CD8-positive, alpha-beta memory T cell (primary cell): ENCODE measurements around the gene ZRSR2. TPM values are rescaled to one million over a fixed set of nuclear protein-coding genes. Genes with fewer than 3 reads are reported as not detected.
"Not testable (repeated sequence)": the region's sequence is repeated elsewhere in the genome, so short reads cannot be mapped to it uniquely, and the experiment has no call there.

Experiments used
- CTCF ChIA-PET: fragments of 350-600 bp; sonication (Branson Sonifier 250); formaldehyde crosslinking; loops from one replicate; lab custom pipeline; 2021; ENCODE audit warnings: antibody characterized with exemption; lab: Charles Lee
- POLR2A ChIA-PET: fragments of 350-600 bp; sonication (Branson Sonifier 250); formaldehyde crosslinking; loops from one replicate; lab custom pipeline; 2021; ENCODE audit warnings: antibody characterized with exemption; lab: Charles Lee
- DNase-seq, 5 donors: peaks; one replicate each; pipeline versions ENCODE4 v3.0.0 to v3.0.0-alpha.2; 2020 to 2022; ENCODE audit warnings: mixed read lengths in 1 of 5
- H3K27ac ChIP-seq: one replicate; pipeline ENCODE4 v1.7.0; 2013; ENCODE audit warnings: low read depth, mild to moderate bottlenecking, low read length, moderate library complexity
- H3K27me3 ChIP-seq: 2 replicates; pipeline ENCODE4 v1.7.0; 2013; ENCODE audit warnings: low read length, mild to moderate bottlenecking; ENCODE audit not compliant: insufficient read depth, poor library complexity, severe bottlenecking
- H3K36me3 ChIP-seq: 2 replicates; pipeline ENCODE4 v1.7.0; 2013; ENCODE audit warnings: mild to moderate bottlenecking, low read length, moderate library complexity; ENCODE audit not compliant: insufficient read depth
- H3K4me1 ChIP-seq: 2 replicates; pipeline ENCODE4 v1.7.0; 2013; ENCODE audit warnings: mild to moderate bottlenecking, low read length, moderate library complexity; ENCODE audit not compliant: insufficient read depth
- H3K4me3 ChIP-seq: 2 replicates; pipeline ENCODE4 v1.7.0; 2013; ENCODE audit warnings: mild to moderate bottlenecking, low read length
- H3K9me3 ChIP-seq: 2 replicates; pipeline ENCODE4 v1.7.0; 2013; ENCODE audit warnings: mild to moderate bottlenecking, low read length
- H3K27ac Mint-ChIP-seq, 8 donors: one replicate each; pipeline ENCODE4 v1.8.0; 2020 to 2021; ENCODE audit warnings: mixed read lengths in 8 of 8, mild to moderate bottlenecking in 6 of 8, inconsistent platforms in 3 of 8, moderate library complexity in 3 of 8
- H3K27me3 Mint-ChIP-seq, 2 donors: one replicate each; pipeline ENCODE4 v1.8.0; 2020 to 2021; ENCODE audit warnings: mixed read lengths in 2 of 2, mild to moderate bottlenecking in 1 of 2, moderate library complexity in 1 of 2
- H3K36me3 Mint-ChIP-seq, 3 donors: one replicate each; pipeline ENCODE4 v1.8.0; 2020 to 2021; ENCODE audit warnings: mixed read lengths in 3 of 3, inconsistent platforms in 1 of 3, mild to moderate bottlenecking in 1 of 3
- H3K4me1 Mint-ChIP-seq, 3 donors: one replicate each; pipeline ENCODE4 v1.8.0; 2020 to 2021; ENCODE audit warnings: mixed read lengths in 3 of 3, inconsistent platforms in 1 of 3, mild to moderate bottlenecking in 1 of 3
- H3K4me3 Mint-ChIP-seq, 7 donors: one replicate each; pipeline ENCODE4 v1.8.0; 2020 to 2021; ENCODE audit warnings: mixed read lengths in 7 of 7, mild to moderate bottlenecking in 6 of 7, moderate library complexity in 4 of 7, inconsistent platforms in 2 of 7
- H3K9me3 Mint-ChIP-seq, 5 donors: one replicate each; pipeline ENCODE4 v1.8.0; 2020 to 2022; ENCODE audit warnings: mixed read lengths in 5 of 5, mild to moderate bottlenecking in 3 of 5, moderate library complexity in 2 of 5, inconsistent platforms in 1 of 5
- polyA plus RNA-seq: library from polyadenylated mRNA; unstranded; fragments of 300-500 nt; fragmentation: Illumina TruSeq; gene quantifications from one replicate; pipeline ENCODE4 v1.2.3, GENCODE V29; 2021
- total RNA-seq, 2 experiments: library from RNA; stranded (reverse); gene quantifications; one replicate each; pipeline ENCODE4 v1.2.3, GENCODE V29; 2021

Gene ZRSR2
- total and polyA plus RNA-seq, 3 experiments from 2014 or later = 12.0 to 36.8 (median 12.4) TPM

GRCh38 chrX:15816886-15817285, 26.6 kb downstream of the ZRSR2 start:
- no peak overlapping the region for H3K27ac ChIP-seq
- peaks cover 21 to 66% (median 31%) of the 10 kb centered on the region in 3 donors for H3K36me3 Mint-ChIP-seq
- POLR2A ChIA-PET = interaction anchor here (1.1 kb wide), 1 partner anchor 79 kb away, joined by 4 read pairs; the partner anchor contains the start of gene CA5B

GRCh38 chrX:15820106-15821073, 30.1 kb downstream of the ZRSR2 start:
- Histone ChIP-seq H3K4me1 (peaks cover 20% of the 10 kb centered on the region), H3K27ac (no peak overlapping the region), H3K4me3 (no peak overlapping the region), H3K36me3 (peaks cover 19% of the 10 kb centered on the region), H3K27me3 (no peaks in the 10 kb centered on the region), H3K9me3 (no peaks in the 10 kb centered on the region)
- Mint-ChIP-seq H3K27ac (peak overlapping the region in 5 of 8 donors; percentile 18 to 87 (median 66)), H3K4me1 (peaks cover 20 to 22% (median 22%) of the 10 kb centered on the region in 3 donors), H3K36me3 (peaks cover 19 to 61% (median 23%) of the 10 kb centered on the region in 3 donors), H3K27me3 (no peaks in the 10 kb centered on the region), H3K9me3 (no peaks in the 10 kb centered on the region), H3K4me3 (no peak overlapping the region)
- CTCF ChIA-PET = interaction anchor here (1.6 kb wide), 1 partner anchor 29 kb away, joined by 3 read pairs; no protein-coding TSS in a partner anchor
- no peak for DNase-seq
- POLR2A ChIA-PET = no interaction called here

More at GRCh38 chrX:15816886-15817285, 26.6 kb downstream of the ZRSR2 start:
- CTCF ChIA-PET = no interaction called here
- no peaks in the 10 kb centered on the region for H3K9me3 ChIP-seq
- H3K36me3 ChIP-seq = peaks cover 13% of the 10 kb centered on the region
- H3K4me1 Mint-ChIP-seq = peaks cover 33 to 41% (median 37%) of the 10 kb centered on the region in 3 donors
- H3K4me3 ChIP-seq = no peak overlapping the region
- H3K4me3 Mint-ChIP-seq = peak overlapping the region in 6 of 7 donors; percentile 39 to 78 (median 64)
- H3K27ac Mint-ChIP-seq = peak overlapping the region; percentile 11 to 92 (median 68)
- DNase-seq = peak; percentile 3 to 65 (median 57)
- H3K9me3 Mint-ChIP-seq = no peaks in the 10 kb centered on the region
- no peaks in the 10 kb centered on the region for H3K27me3 Mint-ChIP-seq
- peaks cover 20% of the 10 kb centered on the region for H3K4me1 ChIP-seq
- no peaks in the 10 kb centered on the region for H3K27me3 ChIP-seq

GRCh38 chrX:15822922-15823321, 32.6 kb downstream of the ZRSR2 start:
- H3K4me3 Mint-ChIP-seq = no peak overlapping the region
- no peak overlapping the region for H3K27ac Mint-ChIP-seq
- no peaks in the 10 kb centered on the region for H3K9me3 ChIP-seq
- no peaks in the 10 kb centered on the region for H3K9me3 Mint-ChIP-seq
- H3K27me3 ChIP-seq = no peaks in the 10 kb centered on the region
- H3K27ac ChIP-seq = no peak overlapping the region
- H3K4me1 ChIP-seq = no peaks in the 10 kb centered on the region
- no peak for DNase-seq
- H3K4me1 Mint-ChIP-seq = peaks cover 0 to 2% (median 2%) of the 10 kb centered on the region in 3 donors
- POLR2A ChIA-PET = no interaction called here
- H3K27me3 Mint-ChIP-seq = no peaks in the 10 kb centered on the region
- H3K36me3 Mint-ChIP-seq = peaks cover 11 to 63% (median 27%) of the 10 kb centered on the region in 3 donors
- H3K36me3 ChIP-seq = peaks cover 27% of the 10 kb centered on the region
- CTCF ChIA-PET = no interaction called here
- no peak overlapping the region for H3K4me3 ChIP-seq

GRCh38 chrX:15825936-15826335, 35.7 kb downstream of the ZRSR2 start:
- H3K9me3 Mint-ChIP-seq = no peaks in the 10 kb centered on the region
- no peak overlapping the region for H3K4me3 Mint-ChIP-seq
- no peaks in the 10 kb centered on the region for H3K27me3 Mint-ChIP-seq
- DNase-seq = no peak
- Histone ChIP-seq H3K4me1 (no peaks in the 10 kb centered on the region), H3K27ac (no peak overlapping the region), H3K9me3 (no peaks in the 10 kb centered on the region), H3K27me3 (no peaks in the 10 kb centered on the region), H3K36me3 (peaks cover 14% of the 10 kb centered on the region), H3K4me3 (no peak overlapping the region)
- peaks cover 3 to 50% (median 23%) of the 10 kb centered on the region in 3 donors for H3K36me3 Mint-ChIP-seq
- no peak overlapping the region for H3K27ac Mint-ChIP-seq
- H3K4me1 Mint-ChIP-seq = no peaks in the 10 kb centered on the region
- ChIA-PET CTCF (no interaction called here), POLR2A (no interaction called here)

GRCh38 chrX:15829217-15829616, 38.9 kb downstream of the ZRSR2 start:
- Mint-ChIP-seq H3K9me3 (no peaks in the 10 kb centered on the region), H3K4me3 (no peak overlapping the region), H3K36me3 (peaks cover 0 to 32% (median 15%) of the 10 kb centered on the region in 3 donors), H3K27ac (no peak overlapping the region), H3K4me1 (peaks cover 0 to 3% (median 0%) of the 10 kb centered on the region in 3 donors), H3K27me3 (no peaks in the 10 kb centered on the region)
- POLR2A ChIA-PET = no interaction called here
- Histone ChIP-seq H3K36me3 (peaks cover 8% of the 10 kb centered on the region), H3K9me3 (no peaks in the 10 kb centered on the region), H3K27ac (no peak overlapping the region), H3K27me3 (no peaks in the 10 kb centered on the region), H3K4me3 (no peak overlapping the region), H3K4me1 (no peaks in the 10 kb centered on the region)
- DNase-seq = no peak
- CTCF ChIA-PET = no interaction called here

- H3K4me1 Mint-ChIP-seq, H3K4me1 ChIP-seq, H3K27ac ChIP-seq, H3K9me3 Mint-ChIP-seq, H3K27me3 Mint-ChIP-seq, H3K4me3 Mint-ChIP-seq, DNase-seq, POLR2A ChIA-PET, H3K36me3 ChIP-seq, H3K9me3 ChIP-seq, H3K4me3 ChIP-seq, CTCF ChIA-PET, H3K27me3 ChIP-seq: not testable (repeated sequence)
- peaks cover 0 to 23% (median 13%) of the 10 kb centered on the region in 3 donors for H3K36me3 Mint-ChIP-seq
- H3K27ac Mint-ChIP-seq = peak overlapping the region in 2 of 8 donors; percentile 1 to 8
These were observed 41.1 kb downstream of the ZRSR2 start for GRCh38 chrX:15831347-15831746.

GRCh38 chrX:15834053-15834452, 43.8 kb downstream of the ZRSR2 start:
- Histone ChIP-seq H3K27me3 (no peaks in the 10 kb centered on the region), H3K36me3 (no peaks in the 10 kb centered on the region), H3K4me1 (no peaks in the 10 kb centered on the region), H3K4me3 (no peak overlapping the region), H3K27ac (no peak overlapping the region), H3K9me3 (no peaks in the 10 kb centered on the region)
- Mint-ChIP-seq H3K27ac (peak overlapping the region in 3 of 8 donors; percentile 8 to 38 (median 29)), H3K36me3 (peaks cover 0 to 12% (median 6%) of the 10 kb centered on the region in 3 donors), H3K9me3 (no peaks in the 10 kb centered on the region), H3K4me3 (no peak overlapping the region), H3K4me1 (peaks cover 0 to 3% (median 0%) of the 10 kb centered on the region in 3 donors), H3K27me3 (no peaks in the 10 kb centered on the region)
- DNase-seq = no peak
- ChIA-PET CTCF (no interaction called here), POLR2A (no interaction called here)
